ENCODE results near the gene BORCS8.
"Not testable (repeated sequence)": the region's sequence is repeated elsewhere in the genome, so short reads cannot be mapped to it uniquely, and the experiment has no call there.

The BORCS8 gene

DNA sequence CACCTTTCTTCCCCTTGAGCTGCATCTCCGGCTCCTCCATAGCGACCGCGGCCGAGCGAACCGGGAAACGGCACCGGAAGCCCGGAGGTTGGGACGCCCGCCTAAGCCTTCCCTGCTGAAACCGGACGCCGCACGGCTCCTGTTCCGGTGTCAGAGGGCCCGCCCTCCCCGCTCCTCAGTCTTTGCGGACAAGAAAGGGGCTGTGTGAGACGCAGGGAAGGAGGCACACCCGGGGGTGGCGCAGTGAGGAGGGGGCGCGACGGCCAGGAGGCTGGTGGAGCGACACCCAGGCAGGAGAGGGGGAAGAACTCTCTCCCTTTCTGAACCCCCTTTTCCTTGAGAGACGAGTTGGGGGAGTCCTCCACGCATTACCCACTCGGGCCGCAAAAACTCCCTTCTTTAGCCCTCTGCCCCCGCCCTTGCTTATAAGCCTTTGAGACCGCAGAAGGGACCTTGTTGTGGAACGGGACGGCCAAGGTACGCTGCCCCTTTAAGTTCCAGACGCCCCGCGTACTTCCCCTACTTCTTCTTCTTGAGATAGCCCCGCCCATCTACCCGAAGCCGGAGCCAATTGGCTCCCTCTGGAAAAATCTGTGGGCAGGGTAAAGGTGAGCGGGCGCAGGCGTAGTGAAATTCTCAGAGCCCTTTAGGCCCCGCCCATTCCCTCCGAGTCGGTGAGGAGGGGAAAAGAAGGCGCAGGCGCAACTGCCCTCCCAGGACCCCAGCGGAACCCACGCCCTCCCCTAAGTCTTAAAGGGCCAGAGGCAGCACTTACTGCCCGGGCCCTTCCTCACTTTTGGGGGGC lies at the start of gene BORCS8, which contains the start of gene RFXANK:
Gene BORCS8, minus strand, starts transcription at position 75 of the 805 bp plus-strand sequence. Its CDS starts 35 bp downstream, at position 40.
Gene RFXANK, plus strand, starts transcription at position 181 of the 805 bp plus-strand sequence. CDS start 1,689 bp downstream, outside the sequence.
- DNase-seq (ENCODE audit: low read depth), result peak; percentile 98

DNA sequence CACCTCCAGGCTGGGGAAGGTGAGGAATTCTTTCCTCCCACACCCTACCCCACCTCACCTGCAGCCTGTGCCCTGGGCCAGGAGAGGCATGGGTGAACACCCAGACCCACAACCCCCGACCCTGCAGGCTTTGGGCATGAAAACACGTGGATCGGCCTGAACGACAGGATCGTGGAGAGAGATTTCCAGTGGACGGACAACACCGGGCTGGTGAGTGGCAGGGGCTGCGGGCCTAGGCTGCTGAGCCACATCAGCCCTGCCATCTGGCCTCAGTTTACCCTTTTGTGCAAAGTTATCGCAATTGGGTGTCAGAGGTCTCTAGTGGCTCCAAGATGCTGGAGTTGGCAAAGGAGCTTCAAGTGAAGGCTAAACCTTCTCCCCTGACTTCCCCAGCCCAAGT lies 48.5 kb upstream of the BORCS8 start:
- DNase-seq (ENCODE audit: low read depth), result no peak

DNA sequence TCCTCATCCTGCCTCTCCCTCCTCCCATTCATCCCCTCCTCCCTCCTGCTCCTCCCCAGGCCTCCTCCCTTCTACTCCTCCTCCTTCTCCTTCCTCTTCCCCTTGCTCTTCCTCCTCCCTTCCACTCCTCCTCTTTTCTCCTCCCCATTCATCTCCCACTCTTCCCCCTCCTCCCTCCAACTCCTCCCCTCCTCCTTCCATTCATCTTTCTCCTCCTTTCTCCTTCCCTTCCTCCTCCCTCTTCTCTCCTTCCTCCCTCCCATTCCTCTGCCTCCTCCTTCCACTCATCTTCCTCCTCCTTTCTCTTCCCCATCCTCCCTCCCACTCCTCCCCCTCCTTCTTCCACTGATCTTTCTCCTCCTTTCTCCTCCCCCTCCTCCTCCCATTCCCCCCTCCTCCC lies 47.7 kb upstream of the BORCS8 start:
- no peak for DNase-seq (ENCODE audit: low read depth)

DNA sequence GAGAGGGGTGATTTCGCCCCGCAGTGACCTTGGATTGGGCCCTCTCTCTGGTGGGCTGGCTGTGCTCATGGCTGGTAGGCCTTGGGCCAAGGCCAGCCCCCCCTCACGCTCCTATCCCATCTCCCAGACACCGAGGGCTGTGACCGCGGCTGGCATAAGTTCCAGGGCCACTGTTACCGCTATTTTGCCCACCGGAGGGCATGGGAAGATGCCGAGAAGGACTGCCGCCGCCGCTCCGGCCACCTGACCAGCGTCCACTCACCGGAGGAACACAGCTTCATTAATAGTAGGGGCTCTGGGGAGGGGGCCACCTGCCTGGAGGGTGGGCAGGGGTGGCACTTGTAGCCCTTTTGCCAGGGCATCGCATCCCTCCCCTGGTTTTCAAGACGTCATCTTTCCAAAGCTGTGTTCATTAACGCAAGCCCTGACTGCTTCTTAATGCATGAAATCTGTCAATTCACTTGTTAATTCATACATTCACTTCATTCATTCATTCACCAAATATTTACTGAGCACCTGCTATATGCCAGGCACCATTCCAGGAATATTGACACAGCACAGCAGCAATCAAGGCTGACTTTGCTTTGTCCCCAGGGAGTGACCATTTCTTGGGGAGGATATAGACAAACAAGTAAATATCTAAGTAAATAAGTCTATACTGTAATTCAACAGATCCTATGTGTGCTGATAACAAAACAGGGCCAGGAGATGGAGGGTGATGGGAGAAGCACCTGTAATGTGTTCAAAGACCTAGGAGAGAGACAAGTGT lies 46.4 kb upstream of the BORCS8 start:
- no peak for DNase-seq (ENCODE audit: low read depth)

DNA sequence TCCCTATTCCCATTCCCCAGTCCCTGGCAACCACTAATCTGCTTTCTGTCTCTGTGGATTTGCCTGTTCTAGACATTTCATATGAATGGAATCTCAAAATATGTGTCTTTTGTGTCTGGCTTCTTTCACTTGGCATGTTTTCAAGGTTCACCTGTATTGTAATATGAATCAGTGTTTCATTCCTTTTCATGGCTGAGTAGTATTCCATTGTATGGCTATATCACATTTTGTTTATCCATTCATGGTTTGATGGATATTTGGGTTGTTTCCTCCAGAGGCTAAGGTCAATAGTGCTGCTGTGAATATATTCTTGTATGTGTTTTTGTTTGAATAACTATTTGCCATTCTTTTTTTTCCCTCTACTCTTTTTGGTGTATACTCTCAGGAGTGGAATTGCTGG lies 44.2 kb upstream of the BORCS8 start:
- no peak for DNase-seq (ENCODE audit: low read depth)

DNA sequence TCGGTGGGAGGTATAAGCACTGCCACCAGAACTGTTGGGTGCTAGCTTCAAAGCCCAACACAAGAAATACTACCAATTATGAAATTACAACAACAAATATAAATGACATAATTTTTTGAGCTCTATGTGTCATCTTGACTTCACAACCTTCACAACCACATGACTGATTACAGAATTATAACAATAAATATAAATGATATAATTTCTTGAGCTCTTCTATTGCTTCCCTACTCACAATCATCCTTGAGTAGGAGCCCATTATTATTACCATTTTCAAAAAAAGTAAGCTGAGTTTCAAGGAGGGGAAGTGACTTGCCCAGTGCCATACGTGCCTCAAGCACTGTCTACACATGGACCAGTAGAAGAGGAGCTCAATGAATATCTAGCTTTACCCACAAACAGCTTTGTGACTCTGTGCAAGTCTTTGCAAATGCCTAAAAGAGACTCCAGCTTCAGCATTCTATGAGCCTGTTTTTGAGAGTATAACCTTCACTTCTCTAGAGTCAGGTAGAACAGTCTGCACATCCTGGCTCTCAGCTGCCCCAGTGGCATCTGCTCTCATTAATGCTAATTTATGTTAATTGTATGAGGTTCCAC lies 42.4 kb upstream of the BORCS8 start:
- DNase-seq (ENCODE audit: low read depth), result no peak

DNA sequence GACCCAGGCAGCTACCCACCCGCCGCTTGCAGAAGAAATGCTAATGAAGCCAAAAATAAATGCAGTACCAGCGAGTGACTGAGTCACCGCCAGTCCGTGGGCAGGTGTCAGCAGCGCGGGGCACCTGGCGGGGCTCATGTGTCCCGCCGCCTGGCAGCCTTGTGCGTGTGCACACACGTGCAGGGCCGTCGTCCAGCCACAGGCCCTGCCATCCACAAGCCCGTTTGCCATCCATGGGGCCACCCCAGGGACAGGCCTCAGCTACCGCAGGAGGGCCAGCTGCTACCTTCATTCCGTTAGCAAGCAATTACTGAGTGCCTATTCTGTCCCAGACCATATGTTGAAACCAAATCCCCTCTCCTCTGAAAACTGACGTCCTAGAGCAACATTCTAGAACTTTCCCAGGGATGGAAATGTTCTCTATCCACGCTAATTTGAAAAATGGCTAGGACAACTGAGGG lies 40.3 kb upstream of the BORCS8 start:
- no peak for DNase-seq (ENCODE audit: low read depth)

DNA sequence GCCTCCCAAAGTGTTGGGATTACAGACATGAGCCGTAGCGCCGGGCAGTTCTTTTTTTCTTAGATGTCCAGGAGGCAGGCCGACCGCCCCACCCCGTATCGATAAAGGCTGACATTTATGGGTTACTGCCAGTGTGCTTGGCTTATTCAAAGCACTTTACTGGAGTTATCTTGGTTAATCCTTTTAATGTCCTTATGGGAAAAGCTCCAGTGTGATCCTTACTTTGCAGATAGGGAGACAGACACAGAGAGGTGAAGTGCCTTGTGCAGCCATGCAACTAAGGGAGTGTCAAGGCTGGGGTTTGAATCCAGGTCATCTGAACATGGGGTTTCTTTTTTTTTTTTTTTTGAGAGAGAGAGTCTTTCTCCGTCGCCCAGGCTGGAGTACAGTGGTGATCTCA lies 39.0 kb upstream of the BORCS8 start:
- DNase-seq (ENCODE audit: low read depth), result no peak

DNA sequence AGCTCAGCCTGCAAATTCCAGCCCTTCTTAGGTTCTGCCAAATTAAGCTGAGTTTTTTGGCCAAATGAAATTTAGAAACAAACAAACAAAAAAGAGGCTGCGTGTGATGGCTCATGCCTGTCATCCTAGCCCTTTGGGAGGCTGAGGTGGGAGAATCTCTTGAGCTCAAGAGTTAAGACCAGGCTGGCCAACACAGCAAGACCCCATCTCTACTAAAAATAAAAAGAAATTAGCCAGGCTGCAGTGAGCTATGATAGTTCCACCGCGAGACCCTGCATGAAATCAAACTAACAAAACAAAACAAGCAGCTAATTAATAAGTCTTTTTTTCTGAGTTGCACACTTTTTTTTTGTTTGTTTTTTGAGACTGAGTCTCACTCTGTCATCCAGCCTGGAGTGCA lies 37.7 kb upstream of the BORCS8 start:
- no peak for DNase-seq (ENCODE audit: low read depth)

DNA sequence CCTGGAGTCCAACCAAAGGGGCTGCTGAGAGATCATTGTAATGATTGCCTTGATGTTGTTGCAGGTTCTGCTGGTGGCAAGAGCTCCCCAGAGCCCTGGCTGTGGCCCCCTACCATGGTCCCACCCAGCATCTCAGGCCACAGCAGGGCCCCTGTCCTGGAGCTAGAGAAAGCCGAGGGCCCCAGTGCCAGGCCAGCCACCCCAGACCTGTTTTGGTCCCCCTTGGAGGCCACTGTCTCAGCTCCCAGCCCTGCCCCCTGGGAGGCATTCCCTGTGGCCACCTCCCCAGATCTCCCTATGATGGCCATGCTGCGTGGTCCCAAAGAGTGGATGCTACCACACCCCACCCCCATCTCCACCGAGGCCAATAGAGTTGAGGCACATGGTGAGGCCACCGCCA lies 35.3 kb upstream of the BORCS8 start:
- no peak for DNase-seq (ENCODE audit: low read depth)

DNA sequence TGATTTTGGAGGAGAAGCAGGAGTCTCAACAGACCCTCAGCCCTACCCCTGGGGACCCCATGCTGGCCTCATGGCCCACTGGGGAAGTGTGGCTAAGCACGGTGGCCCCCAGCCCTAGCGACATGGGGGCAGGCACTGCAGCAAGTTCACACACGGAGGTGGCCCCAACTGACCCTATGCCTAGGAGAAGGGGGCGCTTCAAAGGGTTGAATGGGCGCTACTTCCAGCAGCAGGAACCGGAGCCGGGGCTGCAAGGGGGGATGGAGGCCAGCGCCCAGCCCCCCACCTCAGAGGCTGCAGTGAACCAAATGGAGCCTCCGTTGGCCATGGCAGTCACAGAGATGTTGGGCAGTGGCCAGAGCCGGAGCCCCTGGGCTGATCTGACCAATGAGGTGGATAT lies 34.7 kb upstream of the BORCS8 start:
- DNase-seq (ENCODE audit: low read depth), result no peak

DNA sequence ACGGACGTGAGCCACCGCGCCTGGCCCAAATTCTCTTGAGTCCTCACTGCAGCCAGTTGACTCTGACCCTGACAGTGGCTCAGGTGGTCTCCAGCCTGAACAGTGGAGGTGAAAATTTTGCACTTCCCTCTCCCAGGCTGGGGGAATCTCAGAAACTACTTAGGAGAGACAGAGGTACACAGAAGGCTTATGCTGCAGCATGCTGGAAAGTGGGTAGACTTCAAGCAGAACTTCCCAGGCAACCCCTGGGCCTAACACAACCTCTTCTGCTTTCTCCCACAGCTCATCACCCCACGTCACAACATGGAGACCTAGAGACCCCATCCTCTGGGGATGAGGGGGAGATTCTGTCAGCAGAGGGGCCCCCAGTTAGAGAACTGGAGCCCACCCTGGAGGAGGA lies 34.3 kb upstream of the BORCS8 start:
- no peak for DNase-seq (ENCODE audit: low read depth)

DNA sequence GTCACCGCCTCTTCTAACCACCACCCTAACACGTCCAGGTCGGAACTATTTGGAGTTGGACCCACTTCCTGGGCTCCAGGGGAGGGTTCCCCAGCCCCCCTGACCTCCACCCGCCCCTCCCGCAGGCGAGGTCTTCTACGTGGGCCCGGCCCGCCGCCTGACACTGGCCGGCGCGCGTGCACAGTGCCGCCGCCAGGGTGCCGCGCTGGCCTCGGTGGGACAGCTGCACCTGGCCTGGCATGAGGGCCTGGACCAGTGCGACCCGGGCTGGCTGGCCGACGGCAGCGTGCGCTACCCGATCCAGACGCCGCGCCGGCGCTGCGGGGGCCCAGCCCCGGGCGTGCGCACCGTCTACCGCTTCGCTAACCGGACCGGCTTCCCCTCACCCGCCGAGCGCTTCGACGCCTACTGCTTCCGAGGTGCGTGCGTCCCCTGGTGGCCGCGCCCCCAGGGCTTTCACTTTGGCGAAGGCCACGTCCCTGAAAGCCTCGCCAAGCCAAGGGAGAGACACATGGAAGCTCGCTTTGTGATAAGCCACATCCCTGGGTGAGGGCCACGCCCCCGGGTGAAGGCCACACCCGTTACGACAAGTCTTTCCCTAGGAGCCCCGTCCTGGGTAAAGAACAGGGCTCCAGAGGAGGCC lies 33.0 kb upstream of the BORCS8 start:
- peak; percentile 57 for DNase-seq (ENCODE audit: low read depth)

DNA sequence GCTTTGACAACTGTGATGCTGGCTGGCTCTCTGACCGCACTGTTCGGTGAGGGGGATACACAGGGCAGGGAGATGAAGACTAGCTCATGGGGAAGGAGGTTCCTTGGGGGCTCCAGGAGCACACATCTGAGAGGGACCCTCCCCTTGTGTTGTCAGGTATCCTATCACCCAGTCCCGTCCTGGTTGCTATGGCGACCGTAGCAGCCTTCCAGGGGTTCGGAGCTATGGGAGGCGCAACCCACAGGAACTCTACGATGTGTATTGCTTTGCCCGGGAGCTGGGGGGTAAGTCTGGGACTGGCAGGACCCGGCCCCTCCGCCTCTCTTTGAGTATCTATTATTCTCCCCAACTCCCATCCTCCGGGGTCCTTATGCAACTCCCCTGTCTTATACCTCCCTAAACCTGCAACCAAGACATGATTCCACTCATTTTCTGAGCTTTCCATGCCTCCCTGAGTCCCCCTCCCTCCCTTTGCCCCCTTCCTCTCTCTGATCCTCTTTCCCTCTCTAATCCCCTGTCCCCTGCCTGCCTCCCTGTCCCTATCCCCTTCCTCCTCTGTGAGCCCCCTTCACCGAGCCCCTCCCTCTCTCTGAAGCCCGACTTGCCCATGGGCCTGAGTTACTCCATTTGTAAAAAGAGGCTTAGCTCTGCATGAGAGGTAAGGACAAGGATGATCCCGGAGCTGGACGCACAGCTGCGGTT lies 32.3 kb upstream of the BORCS8 start:
- DNase-seq (ENCODE audit: low read depth), result no peak

DNA sequence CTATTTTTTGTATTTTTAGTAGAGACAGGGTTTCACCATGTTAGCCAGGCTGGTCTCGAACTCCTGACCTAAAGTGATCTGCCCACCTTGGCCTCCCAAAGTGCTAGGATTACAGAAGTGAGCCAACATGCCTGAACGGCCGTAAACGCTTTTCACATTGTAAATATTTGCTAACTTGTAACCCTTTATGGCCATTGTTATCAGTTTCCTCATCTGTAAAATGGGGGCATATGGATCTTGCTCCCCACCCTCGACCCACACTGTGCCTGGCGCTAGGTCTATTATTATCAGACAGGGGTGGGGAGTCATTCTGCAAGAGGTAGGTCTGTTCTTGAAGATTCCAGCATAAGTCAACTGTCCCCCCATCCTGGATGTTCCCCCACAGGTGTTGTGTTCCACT lies 31.7 kb upstream of the BORCS8 start:
- DNase-seq (ENCODE audit: low read depth), result no peak

DNA sequence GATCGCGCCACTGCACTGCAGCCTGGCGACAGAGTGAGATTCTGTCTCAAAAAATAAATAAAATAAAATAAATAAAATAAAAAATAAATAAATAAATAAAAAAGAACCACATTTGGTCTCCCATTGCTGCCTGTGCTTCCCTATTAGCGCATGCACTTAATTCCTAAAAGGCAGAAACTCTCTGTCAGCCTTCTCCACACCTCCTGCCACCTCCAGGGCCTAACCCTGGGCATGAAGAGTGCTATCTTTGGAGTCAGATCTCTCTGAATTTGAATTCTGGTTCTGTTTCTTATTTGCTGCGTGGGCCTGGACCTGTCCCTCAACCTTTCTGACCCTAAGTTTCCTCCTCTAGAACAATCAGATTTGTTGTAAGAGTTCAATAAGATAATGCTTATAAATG lies 31.1 kb upstream of the BORCS8 start:
- DNase-seq (ENCODE audit: low read depth), result no peak

DNA sequence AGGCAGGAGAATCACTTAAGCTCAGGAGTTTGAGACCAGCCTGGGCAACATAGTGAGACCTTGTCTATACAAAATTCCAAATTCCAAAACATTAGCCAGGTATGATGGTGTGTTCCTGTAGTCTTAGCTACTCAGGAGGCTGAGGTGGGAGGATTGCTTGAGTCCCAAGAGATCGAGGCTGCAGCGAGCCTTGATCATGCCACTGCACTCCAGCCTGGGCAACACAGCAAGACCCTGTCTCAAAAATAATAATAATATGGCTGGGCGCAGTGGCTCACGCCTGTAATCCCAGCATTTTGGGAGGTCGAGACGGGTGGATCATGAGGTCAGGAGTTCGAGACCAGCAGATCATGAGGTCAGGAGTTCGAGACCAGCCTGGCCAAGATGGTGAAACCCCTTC lies 29.0 kb upstream of the BORCS8 start:
- not testable (repeated sequence) for DNase-seq (ENCODE audit: low read depth)

DNA sequence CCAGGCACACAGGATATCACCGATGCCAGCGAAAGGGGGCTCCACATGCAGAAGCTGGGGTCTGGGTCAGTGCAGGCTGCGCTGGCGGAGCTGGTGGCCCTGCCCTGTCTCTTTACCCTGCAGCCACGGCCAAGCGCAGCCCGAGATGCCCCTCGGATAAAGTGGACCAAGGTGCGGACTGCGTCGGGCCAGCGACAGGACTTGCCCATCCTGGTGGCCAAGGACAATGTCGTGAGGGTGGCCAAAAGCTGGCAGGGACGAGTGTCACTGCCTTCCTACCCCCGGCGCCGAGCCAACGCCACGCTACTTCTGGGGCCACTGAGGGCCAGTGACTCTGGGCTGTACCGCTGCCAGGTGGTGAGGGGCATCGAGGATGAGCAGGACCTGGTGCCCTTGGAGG lies 27.0 kb upstream of the BORCS8 start:
- DNase-seq (ENCODE audit: low read depth), result no peak

DNA sequence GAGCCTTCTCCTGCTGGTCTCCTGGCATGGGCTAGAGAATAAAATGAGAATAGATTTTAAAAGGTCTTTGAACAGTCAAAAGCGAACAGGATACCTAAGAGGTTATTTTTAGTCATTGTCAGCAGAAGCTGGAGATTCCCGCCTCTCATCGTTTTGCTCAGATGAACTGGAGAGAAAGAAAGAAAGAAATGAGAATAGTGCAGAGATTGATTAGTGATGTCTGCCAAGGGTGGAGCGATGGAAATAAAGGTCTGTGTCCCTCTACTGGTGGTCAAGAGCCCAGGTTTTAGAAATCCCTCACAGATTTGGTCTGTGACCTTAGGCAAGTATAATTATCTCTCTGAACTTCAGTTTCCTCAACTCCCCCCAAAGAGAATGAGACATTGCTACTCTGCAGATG lies 25.1 kb upstream of the BORCS8 start:
- peak; percentile 47 for DNase-seq (ENCODE audit: low read depth)

DNA sequence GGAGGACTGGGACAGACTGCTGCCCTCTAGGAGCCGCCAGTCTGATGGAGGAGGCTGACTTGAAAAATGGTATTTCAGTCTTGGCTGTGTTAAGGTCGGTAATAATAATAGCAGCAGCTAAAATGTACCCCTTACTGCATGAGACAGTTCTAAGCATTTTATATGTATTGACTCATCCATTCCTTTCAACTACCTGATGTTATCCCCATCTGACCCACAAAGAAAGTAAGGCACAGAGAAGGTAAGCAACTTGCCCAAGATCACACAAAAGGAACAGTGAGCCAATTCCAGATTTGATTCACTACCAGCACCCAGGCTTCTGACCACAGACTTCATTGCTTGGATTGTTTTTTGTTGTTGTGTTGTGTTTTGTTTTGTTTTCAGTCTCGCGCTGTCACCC lies 23.8 kb upstream of the BORCS8 start:
- no peak for DNase-seq (ENCODE audit: low read depth)

DNA sequence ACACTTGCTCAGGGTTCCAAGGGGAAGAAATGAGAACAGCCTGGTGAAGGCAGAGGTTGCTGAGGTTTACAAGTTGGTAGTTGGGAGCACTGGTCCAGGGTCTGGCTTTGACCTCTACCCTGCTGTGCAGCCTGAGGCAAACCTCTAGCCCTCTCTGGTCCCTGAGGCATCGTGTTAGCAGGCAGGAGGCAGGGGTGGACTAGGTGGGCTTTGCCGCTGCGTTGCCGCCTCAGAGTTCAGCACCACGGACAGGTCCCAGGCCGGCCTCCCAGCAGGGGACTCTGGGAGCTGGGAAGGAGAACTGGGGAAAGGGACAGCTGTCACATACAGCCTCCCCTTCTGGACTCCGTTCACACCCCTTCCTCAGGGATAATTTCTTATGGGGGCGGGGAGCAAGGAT lies 22.9 kb upstream of the BORCS8 start:
- peak; percentile 43 for DNase-seq (ENCODE audit: low read depth)

DNA sequence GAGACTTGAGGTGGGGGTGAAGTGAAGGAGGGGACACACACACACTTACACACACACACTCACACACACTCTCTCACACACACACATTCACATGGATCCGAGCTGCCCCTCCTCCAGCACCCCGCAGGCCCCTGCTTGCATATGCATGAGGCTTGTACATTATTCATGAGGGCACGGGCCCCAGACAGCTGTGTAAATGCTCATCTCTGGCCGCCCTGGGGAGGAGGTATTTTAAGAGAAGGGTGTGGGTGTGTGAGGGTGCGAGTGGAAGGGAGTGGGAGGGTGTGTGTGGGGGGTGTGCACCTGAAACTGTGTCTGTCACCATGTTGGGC lies 22.2 kb upstream of the BORCS8 start:
- DNase-seq (ENCODE audit: low read depth), result no peak

Data from amniotic epithelial cell (primary cell).